ENCODE data around the gene LRIT1. TPM values are rescaled to one million over a fixed set of nuclear protein-coding genes. Genes with fewer than 3 reads are reported as not detected.

The LRIT1 gene
- total RNA-seq: not detected in 2 replicates

GRCh38 chr10:84241185-84241790 is at the start of gene LRIT1:
TSS of gene LRIT1 (minus strand) at chr10:84241546. CDS start at chr10:84241439, 107 bp downstream.

GRCh38 chr10:84244651-84245270 is 3.4 kb upstream of the LRIT1 start, which contains the start of gene RGR:
TSS of gene RGR (plus strand) at chr10:84245053. CDS start at chr10:84245091, 38 bp downstream.

GRCh38 chr10:84225427-84226173 is 15.7 kb downstream of the LRIT1 start, which contains the start of gene LRIT2:
TSS of gene LRIT2 (minus strand) at chr10:84225544. CDS start at chr10:84225520, 24 bp downstream.

GRCh38 chr10:84194424-84195043 is 46.8 kb downstream of the LRIT1 start, which contains the start of gene CDHR1:
TSS of gene CDHR1 (plus strand) at chr10:84194537. CDS start at chr10:84194761, 224 bp downstream.

Other genes starting within 250 kb of the LRIT1 start
- 110 and 119 TPM in 2 replicates for gene GHITM, start 102.0 kb downstream of the LRIT1 start, total RNA-seq
- gene GPR15LG, start 67.7 kb downstream of the LRIT1 start, total RNA-seq: not detected in 2 replicates
- gene CDHR1, start 47.0 kb downstream of the LRIT1 start, total RNA-seq: 0.06 TPM in 1 of 2 replicates, not detected in the other
- not detected in 2 replicates for gene LRIT2, start 16.0 kb downstream of the LRIT1 start, total RNA-seq
- gene RGR, start 3.5 kb upstream of the LRIT1 start, total RNA-seq: not detected in 2 replicates
- gene CCSER2, start 87.0 kb upstream of the LRIT1 start, total RNA-seq: 17.2 and 17.8 TPM in 2 replicates